Measurements from ENCODE around the gene CAMKK1. TPM values are rescaled to one million over a fixed set of nuclear protein-coding genes. Genes with fewer than 3 reads are reported as not detected.

The CAMKK1 gene
- polyA plus RNA-seq, 1 donor (not counting 4 experiments of a cell fraction or from before 2014, with no cell fraction given), result 2.5 TPM

DNA sequence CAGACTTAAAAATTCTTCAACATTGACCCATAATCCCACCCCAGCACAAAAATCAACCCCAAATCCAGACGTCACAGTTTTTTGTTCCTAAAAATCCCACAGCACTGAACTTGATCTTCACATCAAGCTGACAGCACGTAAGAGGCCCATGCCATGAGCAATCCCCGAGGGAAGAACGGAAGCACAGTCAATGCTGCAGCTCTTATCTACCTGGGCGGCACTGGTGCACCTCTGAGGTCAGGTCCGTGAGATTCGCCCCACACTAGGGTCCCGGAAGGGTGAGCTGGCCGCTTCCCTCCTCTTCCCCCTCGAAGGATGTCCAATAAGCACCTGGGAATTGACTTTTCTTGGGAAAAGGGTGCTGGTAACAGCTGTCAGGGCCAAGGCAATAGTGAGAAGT, 80.6 kb downstream of the CAMKK1 start:
- dilution Hi-C loops (cut with MboI; ENCODE audit: extremely low pct_ligation_motif_present, low sequenced_read_pairs), result no loop called here
- Histone ChIP-seq H3K79me2 (ENCODE audit: control insufficient read depth, insufficient read depth, low read length) (no peaks in the 10 kb centered on the region), H3K4me1 (ENCODE audit: control insufficient read depth, extremely low read depth, insufficient read depth, low read length) (peaks cover 40% of the 10 kb centered on the region), H3K27ac (ENCODE audit: control insufficient read depth, insufficient read depth, low read length) (peak overlapping the region; percentile 82), H3K9me1 (ENCODE audit: control insufficient read depth, extremely low read depth, insufficient read depth, low read length) (no peaks in the 10 kb centered on the region), H4K20me1 (ENCODE audit: control insufficient read depth, extremely low read depth, insufficient read depth, low read length) (no peaks in the 10 kb centered on the region), H3K9ac (ENCODE audit: control insufficient read depth, extremely low read depth, insufficient read depth, low read length) (peak overlapping the region; percentile 62), H2AFZ (ENCODE audit: control insufficient read depth, low read length) (no peak overlapping the region), H3K27me3 (ENCODE audit: control insufficient read depth, extremely low read depth, insufficient read depth, low read length) (no peaks in the 10 kb centered on the region), H3K4me3 (ENCODE audit: control insufficient read depth in 2 of 3, extremely low read depth in 1 of 3, insufficient read depth in 2 of 3, low read depth in 1 of 3, low read length in 3 of 3) (peak overlapping the region in 1 of 3 experiments; percentile 21), H3K4me2 (ENCODE audit: control insufficient read depth, extremely low read depth, insufficient read depth, low read depth, low read length) (peak overlapping the region; percentile 76), H3K36me3 (ENCODE audit: control insufficient read depth in 2 of 2, extremely low read depth in 1 of 2, insufficient read depth in 2 of 2, low read length in 2 of 2) (peaks cover 0 to 28% of the 10 kb centered on the region in 2 experiments), H3K9me3 (ENCODE audit: control insufficient read depth, low read depth, low read length) (no peaks in the 10 kb centered on the region)
- TF ChIP-seq EZH2 (IDR thresholded peaks at IDR 0.05; ENCODE audit: low read length), result no peak
- TF ChIP-seq, protein P1, sequence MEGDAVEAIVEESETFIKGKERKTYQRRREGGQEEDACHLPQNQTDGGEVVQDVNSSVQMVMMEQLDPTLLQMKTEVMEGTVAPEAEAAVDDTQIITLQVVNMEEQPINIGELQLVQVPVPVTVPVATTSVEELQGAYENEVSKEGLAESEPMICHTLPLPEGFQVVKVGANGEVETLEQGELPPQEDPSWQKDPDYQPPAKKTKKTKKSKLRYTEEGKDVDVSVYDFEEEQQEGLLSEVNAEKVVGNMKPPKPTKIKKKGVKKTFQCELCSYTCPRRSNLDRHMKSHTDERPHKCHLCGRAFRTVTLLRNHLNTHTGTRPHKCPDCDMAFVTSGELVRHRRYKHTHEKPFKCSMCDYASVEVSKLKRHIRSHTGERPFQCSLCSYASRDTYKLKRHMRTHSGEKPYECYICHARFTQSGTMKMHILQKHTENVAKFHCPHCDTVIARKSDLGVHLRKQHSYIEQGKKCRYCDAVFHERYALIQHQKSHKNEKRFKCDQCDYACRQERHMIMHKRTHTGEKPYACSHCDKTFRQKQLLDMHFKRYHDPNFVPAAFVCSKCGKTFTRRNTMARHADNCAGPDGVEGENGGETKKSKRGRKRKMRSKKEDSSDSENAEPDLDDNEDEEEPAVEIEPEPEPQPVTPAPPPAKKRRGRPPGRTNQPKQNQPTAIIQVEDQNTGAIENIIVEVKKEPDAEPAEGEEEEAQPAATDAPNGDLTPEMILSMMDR (optimal IDR thresholded peaks at IDR 0.05 in 1 of 3, IDR thresholded peaks at IDR 0.05 in 1 of 3, conservative IDR thresholded peaks at IDR 0.05 in 1 of 3; ENCODE audit: extremely low read depth in 1 of 3, insufficient read depth in 2 of 3, low read length in 3 of 3), result no peak
- DNase-seq (ENCODE audit: low read depth, low spot score) (no peak), FAIRE-seq (peak; percentile 26)

Other genes with a start within 250 kb of the CAMKK1 start
- 105 to 197 TPM (median 126 TPM) in 3 replicates for gene TAX1BP3, start 224.5 kb downstream of the CAMKK1 start, polyA plus RNA-seq
- gene EMC6, start 224.2 kb downstream of the CAMKK1 start, polyA plus RNA-seq, result 35.4 to 47.4 TPM (median 36.6 TPM) in 3 replicates
- gene P2RX5, start 196.9 kb downstream of the CAMKK1 start, polyA plus RNA-seq, result 0.43 to 0.97 TPM (median 0.63 TPM) in 3 replicates
- gene HASPIN, start 169.2 kb downstream of the CAMKK1 start, polyA plus RNA-seq, result 0.90 to 4.7 TPM (median 3.5 TPM) in 3 replicates
- gene ITGAE, start 91.9 kb downstream of the CAMKK1 start, polyA plus RNA-seq, result 45.7 to 66.6 TPM (median 50.8 TPM) in 3 replicates
- gene NCBP3, start 46.8 kb downstream of the CAMKK1 start, polyA plus RNA-seq, result 13.9 to 22.1 TPM (median 16.8 TPM) in 3 replicates
- gene P2RX1, start 23.4 kb upstream of the CAMKK1 start, polyA plus RNA-seq, result not detected in 3 replicates
- 0.13 to 0.46 TPM (median 0.21 TPM) in 3 replicates for gene ATP2A3, start 71.4 kb upstream of the CAMKK1 start, polyA plus RNA-seq
- 9.5 to 11.4 TPM (median 10.6 TPM) in 3 replicates for gene ZZEF1, start 250.0 kb upstream of the CAMKK1 start, polyA plus RNA-seq

Data from keratinocyte (primary cell).